ENCODE data around the gene INSC.
A peak's percentile ranks its signal among the peaks of the same experiment; 100 is the strongest.

Gene INSC

GRCh38 chr11:15171956-15172355, 57.2 kb downstream of the INSC start:
- DNase-seq: no peak
- in situ Hi-C loops (cut with HindIII; ENCODE audit: low pct_ligation_motif_present, low pct_unique_long_range_greater_than_20kb, low sequenced_read_pairs): no loop called here

- no peak for DNase-seq
- in situ Hi-C loops (cut with HindIII; ENCODE audit: low pct_ligation_motif_present, low pct_unique_long_range_greater_than_20kb, low sequenced_read_pairs): no loop called here
Measured at GRCh38 chr11:15175831-15176230, 61.1 kb downstream of the INSC start.

GRCh38 chr11:15176646-15177163, 62.0 kb downstream of the INSC start:
- in situ Hi-C loops (cut with HindIII; ENCODE audit: low pct_ligation_motif_present, low pct_unique_long_range_greater_than_20kb, low sequenced_read_pairs): no loop called here
- DNase-seq: no peak

- in situ Hi-C loops (cut with HindIII; ENCODE audit: low pct_ligation_motif_present, low pct_unique_long_range_greater_than_20kb, low sequenced_read_pairs): no loop called here
- DNase-seq: no peak
Measured at GRCh38 chr11:15177491-15177890, 62.8 kb downstream of the INSC start.

- DNase-seq: no peak
- in situ Hi-C loops (cut with HindIII; ENCODE audit: low pct_ligation_motif_present, low pct_unique_long_range_greater_than_20kb, low sequenced_read_pairs): no loop called here
Measured at GRCh38 chr11:15178214-15178613, 63.5 kb downstream of the INSC start.

- DNase-seq: no peak
- in situ Hi-C loops (cut with HindIII; ENCODE audit: low pct_ligation_motif_present, low pct_unique_long_range_greater_than_20kb, low sequenced_read_pairs): no loop called here
Measured at GRCh38 chr11:15179167-15179566, 64.4 kb downstream of the INSC start.

- in situ Hi-C loops (cut with HindIII; ENCODE audit: low pct_ligation_motif_present, low pct_unique_long_range_greater_than_20kb, low sequenced_read_pairs): no loop called here
- no peak for DNase-seq
Measured at GRCh38 chr11:15180212-15180792, 65.6 kb downstream of the INSC start.

- in situ Hi-C loops (cut with HindIII; ENCODE audit: low pct_ligation_motif_present, low pct_unique_long_range_greater_than_20kb, low sequenced_read_pairs): no loop called here
- no peak for DNase-seq
Measured at GRCh38 chr11:15182372-15182771, 67.6 kb downstream of the INSC start.

GRCh38 chr11:15185021-15185420, 70.3 kb downstream of the INSC start:
- no peak for DNase-seq
- in situ Hi-C loops (cut with HindIII; ENCODE audit: low pct_ligation_motif_present, low pct_unique_long_range_greater_than_20kb, low sequenced_read_pairs): no loop called here

- in situ Hi-C loops (cut with HindIII; ENCODE audit: low pct_ligation_motif_present, low pct_unique_long_range_greater_than_20kb, low sequenced_read_pairs): no loop called here
- DNase-seq: no peak
Measured at GRCh38 chr11:15186146-15186545, 71.4 kb downstream of the INSC start.

GRCh38 chr11:15189189-15189588, 74.5 kb downstream of the INSC start:
- DNase-seq: no peak
- in situ Hi-C loops (cut with HindIII; ENCODE audit: low pct_ligation_motif_present, low pct_unique_long_range_greater_than_20kb, low sequenced_read_pairs): no loop called here

GRCh38 chr11:15189641-15190365, 75.1 kb downstream of the INSC start:
- DNase-seq: no peak
- in situ Hi-C loops (cut with HindIII; ENCODE audit: low pct_ligation_motif_present, low pct_unique_long_range_greater_than_20kb, low sequenced_read_pairs): no loop called here

GRCh38 chr11:15190611-15191010, 75.9 kb downstream of the INSC start:
- in situ Hi-C loops (cut with HindIII; ENCODE audit: low pct_ligation_motif_present, low pct_unique_long_range_greater_than_20kb, low sequenced_read_pairs): no loop called here
- no peak for DNase-seq

GRCh38 chr11:15192005-15192556, 77.4 kb downstream of the INSC start:
- DNase-seq: no peak
- in situ Hi-C loops (cut with HindIII; ENCODE audit: low pct_ligation_motif_present, low pct_unique_long_range_greater_than_20kb, low sequenced_read_pairs): no loop called here

- in situ Hi-C loops (cut with HindIII; ENCODE audit: low pct_ligation_motif_present, low pct_unique_long_range_greater_than_20kb, low sequenced_read_pairs): no loop called here
- peak; percentile 45 for DNase-seq
Measured at GRCh38 chr11:15194671-15195415, 80.1 kb downstream of the INSC start.

- in situ Hi-C loops (cut with HindIII; ENCODE audit: low pct_ligation_motif_present, low pct_unique_long_range_greater_than_20kb, low sequenced_read_pairs): no loop called here
- DNase-seq: peak; percentile 71
Measured at GRCh38 chr11:15195454-15196200, 80.9 kb downstream of the INSC start.

GRCh38 chr11:15196704-15197103, 82.0 kb downstream of the INSC start:
- in situ Hi-C loops (cut with HindIII; ENCODE audit: low pct_ligation_motif_present, low pct_unique_long_range_greater_than_20kb, low sequenced_read_pairs): no loop called here

GRCh38 chr11:15197696-15198095, 83.0 kb downstream of the INSC start:
- no peak for DNase-seq
- in situ Hi-C loops (cut with HindIII; ENCODE audit: low pct_ligation_motif_present, low pct_unique_long_range_greater_than_20kb, low sequenced_read_pairs): no loop called here

More at GRCh38 chr11:15196704-15197103, 82.0 kb downstream of the INSC start:
- DNase-seq: no peak

- DNase-seq: no peak
- in situ Hi-C loops (cut with HindIII; ENCODE audit: low pct_ligation_motif_present, low pct_unique_long_range_greater_than_20kb, low sequenced_read_pairs): no loop called here
Measured at GRCh38 chr11:15198284-15198683, 83.6 kb downstream of the INSC start.

Data from ACHN (cell line).